GM12873 (cell line): ENCODE results near the gene AP5M1.

ENCODE experiments used
- TF ChIP-seq, protein P1 (sequence below): IDR thresholded peaks from 2 replicates; pipeline ENCODE4 v1.5.1; 2012; ENCODE audit warnings: low read depth, mild to moderate bottlenecking, moderate library complexity, low read length, control low read depth; ENCODE audit not compliant: insufficient read depth; ENCODE audit errors: missing control alignments

Gene AP5M1

DNA sequence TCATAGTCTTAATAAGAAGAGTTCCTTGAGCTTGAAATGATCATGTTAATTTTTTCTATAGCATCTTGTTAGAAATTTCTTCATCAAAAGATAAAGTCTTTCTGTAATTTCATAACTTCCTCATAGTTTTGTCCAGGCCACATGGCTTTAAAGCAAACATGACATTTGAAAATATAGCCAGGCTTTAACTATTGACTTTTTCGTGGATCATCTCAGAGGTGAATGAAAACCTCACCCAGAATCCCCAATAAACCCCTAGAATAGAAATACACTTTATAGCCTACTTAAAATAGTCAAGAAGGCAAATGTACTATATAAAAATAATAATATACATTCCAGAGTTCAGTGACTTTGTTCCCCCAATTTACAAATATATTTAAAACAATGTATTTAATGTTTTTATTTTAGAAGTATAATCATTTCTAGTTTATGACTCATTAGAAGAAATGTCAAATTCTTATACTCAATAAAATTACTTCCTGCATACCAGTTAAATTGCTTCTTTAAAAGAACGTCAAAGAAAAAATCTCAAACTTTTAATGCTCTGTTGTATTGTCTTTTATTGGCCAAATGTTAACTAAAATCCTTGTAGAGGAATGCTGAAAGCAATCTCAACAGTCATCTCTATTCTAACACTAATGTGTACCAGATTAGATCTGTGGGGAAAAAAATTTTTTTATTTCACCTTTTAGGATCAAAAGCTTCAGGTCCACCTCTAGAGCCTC, 21.7 kb upstream of the AP5M1 start:
- TF ChIP-seq, protein P1, sequence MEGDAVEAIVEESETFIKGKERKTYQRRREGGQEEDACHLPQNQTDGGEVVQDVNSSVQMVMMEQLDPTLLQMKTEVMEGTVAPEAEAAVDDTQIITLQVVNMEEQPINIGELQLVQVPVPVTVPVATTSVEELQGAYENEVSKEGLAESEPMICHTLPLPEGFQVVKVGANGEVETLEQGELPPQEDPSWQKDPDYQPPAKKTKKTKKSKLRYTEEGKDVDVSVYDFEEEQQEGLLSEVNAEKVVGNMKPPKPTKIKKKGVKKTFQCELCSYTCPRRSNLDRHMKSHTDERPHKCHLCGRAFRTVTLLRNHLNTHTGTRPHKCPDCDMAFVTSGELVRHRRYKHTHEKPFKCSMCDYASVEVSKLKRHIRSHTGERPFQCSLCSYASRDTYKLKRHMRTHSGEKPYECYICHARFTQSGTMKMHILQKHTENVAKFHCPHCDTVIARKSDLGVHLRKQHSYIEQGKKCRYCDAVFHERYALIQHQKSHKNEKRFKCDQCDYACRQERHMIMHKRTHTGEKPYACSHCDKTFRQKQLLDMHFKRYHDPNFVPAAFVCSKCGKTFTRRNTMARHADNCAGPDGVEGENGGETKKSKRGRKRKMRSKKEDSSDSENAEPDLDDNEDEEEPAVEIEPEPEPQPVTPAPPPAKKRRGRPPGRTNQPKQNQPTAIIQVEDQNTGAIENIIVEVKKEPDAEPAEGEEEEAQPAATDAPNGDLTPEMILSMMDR: no peak

GRCh38 chr14:57254884-57255283, 13.9 kb upstream of the AP5M1 start:
- TF ChIP-seq, protein P1: no peak

DNA sequence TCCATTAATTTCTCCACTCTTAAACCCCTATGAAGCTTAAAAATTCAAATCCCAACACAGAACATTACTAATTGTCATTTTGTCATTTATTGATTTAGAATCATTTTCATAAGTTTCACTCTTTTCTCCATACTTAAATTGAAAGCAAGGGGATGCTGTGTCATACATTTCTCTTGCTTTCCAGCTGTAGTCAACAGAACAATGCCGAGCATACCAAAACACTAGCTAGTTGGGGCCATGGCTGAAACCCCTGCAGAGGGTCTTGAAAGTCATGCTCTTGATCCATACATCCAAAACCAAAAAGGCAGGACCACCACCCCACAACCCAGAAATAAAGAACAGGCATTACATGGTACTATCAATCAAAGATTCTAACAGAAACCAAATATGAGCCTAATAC, 9.1 kb upstream of the AP5M1 start:
- TF ChIP-seq, protein P1: no peak

GRCh38 chr14:57261604-57262003, 7.2 kb upstream of the AP5M1 start:
- TF ChIP-seq, protein P1: no peak

- TF ChIP-seq, protein P1: no peak
These were observed 6.7 kb upstream of the AP5M1 start for GRCh38 chr14:57262117-57262516.

- TF ChIP-seq, protein P1: no peak
These were observed 2.7 kb upstream of the AP5M1 start for GRCh38 chr14:57266065-57266464.

DNA sequence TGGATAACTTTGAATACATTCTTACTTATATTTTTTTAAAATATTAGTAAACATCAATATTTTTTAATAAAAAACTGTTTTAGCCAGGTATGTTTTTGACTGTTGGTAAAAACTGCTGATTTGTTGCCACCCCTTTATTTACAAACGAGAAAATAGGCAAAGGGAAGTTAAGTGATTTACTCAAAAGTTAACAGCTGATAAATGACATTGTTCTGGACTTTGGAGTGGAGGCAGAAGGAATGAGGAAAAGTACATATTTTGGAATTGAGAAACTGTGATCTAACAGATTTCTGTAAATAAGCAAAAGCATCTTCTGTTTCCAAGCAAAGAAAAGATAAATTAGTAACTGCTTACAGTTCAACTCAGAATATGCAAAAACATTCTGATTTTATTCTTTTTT, 4.5 kb downstream of the AP5M1 start:
- TF ChIP-seq, protein P1: no peak
